ENCODE measurements around the gene NTHL1. TPM values are rescaled to one million over a fixed set of nuclear protein-coding genes. Genes with fewer than 3 reads are reported as not detected.
A peak's percentile ranks its signal among the peaks of the same experiment; 100 is the strongest.

NTHL1 gene
- total and polyA plus RNA-seq, 9 of the 15 experiments (the other 6 are each of a cell fraction or from before 2014, with no cell fraction given), result 1.1 to 58.8 (median 17.6) TPM

GRCh38 chr16:2003827-2004641 is 43.6 kb downstream of the NTHL1 start (continued):
- no peak for TF ChIP-seq MGA (IDR thresholded peaks at IDR 0.05)
- no peak for TF ChIP-seq SNRNP70 (optimal IDR thresholded peaks at IDR 0.05; ENCODE audit: low read depth, low read length)
- TF ChIP-seq RAD21 (CRISPR knock-in tag; conservative IDR thresholded peaks at IDR 0.05 in 1 of 2, IDR thresholded peaks at IDR 0.05 in 1 of 2), result peak; percentile 61 to 73
- no peak for TF ChIP-seq ZBTB17 (CRISPR knock-in tag; IDR thresholded peaks at IDR 0.05)
- TF ChIP-seq THRAP3 (IDR thresholded peaks at IDR 0.05; ENCODE audit: borderline replicate concordance), result no peak
- no peak for TF ChIP-seq CHAMP1 (IDR thresholded peaks at IDR 0.05)
- no peak for TF ChIP-seq GATAD2B (IDR thresholded peaks at IDR 0.05; ENCODE audit: borderline replicate concordance)
- no peak for TF ChIP-seq FOS (IDR thresholded peaks at IDR 0.05; ENCODE audit: extremely low read depth, insufficient read length)
- TF ChIP-seq HSF4 (CRISPR knock-in tag; IDR thresholded peaks at IDR 0.05; ENCODE audit: borderline replicate concordance), result no peak
- TF ChIP-seq ZNF324 (CRISPR knock-in tag; IDR thresholded peaks at IDR 0.05), result no peak
- TF ChIP-seq NFE2 (IDR thresholded peaks at IDR 0.05; ENCODE audit: low read depth), result no peak
- no peak for TF ChIP-seq KDM1A (IDR thresholded peaks at IDR 0.05)

All from K562 (cell line).